Measurements from ENCODE around the gene OR2A5.
"Not testable (repeated sequence)": the region's sequence is repeated elsewhere in the genome, so short reads cannot be mapped to it uniquely, and the experiment has no call there.

Gene OR2A5

GRCh38 chr7:144035385-144035784 lies 13.4 kb upstream of the OR2A5 start:
- no peak for DNase-seq

GRCh38 chr7:144036302-144036885 lies 12.4 kb upstream of the OR2A5 start:
- DNase-seq = no peak

DNA sequence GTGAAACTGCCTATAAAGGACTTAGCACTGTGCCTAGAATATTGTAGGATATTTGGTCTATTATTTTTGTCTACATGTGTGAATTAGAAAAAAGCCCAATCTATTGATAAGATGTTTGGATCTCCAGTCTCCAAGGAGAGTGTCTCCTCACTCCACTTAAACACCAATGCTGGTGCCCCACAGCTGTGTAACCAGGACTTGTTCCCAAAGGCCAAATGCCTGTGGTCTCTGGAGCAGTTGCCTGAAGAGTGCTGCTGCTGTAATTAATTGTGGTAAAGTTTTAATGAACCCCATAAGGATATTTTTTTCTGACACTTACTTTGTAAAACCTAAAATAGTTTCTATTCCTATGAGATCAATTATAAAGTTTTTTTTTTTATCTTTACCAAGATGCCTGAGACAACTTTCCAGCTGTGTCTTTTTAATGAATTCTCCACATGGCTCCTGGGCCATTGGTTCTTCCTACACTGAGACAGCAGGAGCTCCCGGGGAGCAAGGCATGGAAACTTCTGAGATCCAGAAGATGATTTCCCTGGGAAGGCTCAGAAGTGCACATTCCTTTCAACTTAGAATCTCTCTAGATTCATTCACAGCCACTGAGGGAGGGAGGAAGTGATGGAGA lies 11.2 kb upstream of the OR2A5 start:
- DNase-seq = no peak

- DNase-seq = no peak
Measured at GRCh38 chr7:144038887-144039286, 9.9 kb upstream of the OR2A5 start.

DNA sequence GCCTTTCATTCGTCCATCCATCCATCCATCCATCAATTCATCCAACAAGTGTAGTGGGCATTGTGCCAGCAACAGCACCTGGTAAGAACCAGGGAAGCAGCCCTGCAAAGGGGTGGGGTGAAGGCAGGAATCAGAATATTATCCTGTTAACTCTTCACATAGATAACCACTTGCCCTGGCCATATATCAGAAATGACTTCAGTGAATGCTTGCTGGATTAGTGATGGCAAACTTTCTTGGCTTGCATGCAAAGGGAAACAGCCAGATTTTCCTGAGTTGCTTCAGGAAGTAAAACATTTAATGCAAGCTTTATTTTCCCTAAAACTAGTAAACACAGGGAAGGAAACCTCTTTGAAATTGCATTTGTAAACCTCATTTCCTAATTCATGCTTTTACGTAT lies 743 bp downstream of the OR2A5 start:
- DNase-seq = no peak

- no peak for DNase-seq
Measured at GRCh38 chr7:144050093-144050492, 1.3 kb downstream of the OR2A5 start.

DNA sequence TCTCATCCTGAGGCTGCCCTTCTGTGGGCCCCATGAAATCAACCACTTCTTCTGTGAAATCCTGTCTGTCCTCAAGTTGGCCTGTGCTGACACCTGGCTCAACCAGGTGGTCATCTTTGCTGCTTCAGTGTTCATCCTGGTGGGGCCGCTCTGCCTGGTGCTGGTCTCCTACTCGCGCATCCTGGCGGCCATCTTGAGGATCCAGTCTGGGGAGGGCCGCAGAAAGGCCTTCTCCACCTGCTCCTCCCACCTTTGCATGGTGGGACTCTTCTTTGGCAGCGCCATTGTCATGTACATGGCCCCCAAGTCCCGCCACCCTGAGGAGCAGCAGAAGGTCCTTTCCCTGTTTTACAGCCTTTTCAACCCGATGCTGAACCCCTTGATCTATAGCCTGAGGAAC lies 2.1 kb downstream of the OR2A5 start:
- DNase-seq = not testable (repeated sequence)

GRCh38 chr7:144057954-144058353 lies 9.2 kb downstream of the OR2A5 start:
- no peak for DNase-seq

GRCh38 chr7:144063710-144064109 lies 15.0 kb downstream of the OR2A5 start:
- no peak for DNase-seq

DNA sequence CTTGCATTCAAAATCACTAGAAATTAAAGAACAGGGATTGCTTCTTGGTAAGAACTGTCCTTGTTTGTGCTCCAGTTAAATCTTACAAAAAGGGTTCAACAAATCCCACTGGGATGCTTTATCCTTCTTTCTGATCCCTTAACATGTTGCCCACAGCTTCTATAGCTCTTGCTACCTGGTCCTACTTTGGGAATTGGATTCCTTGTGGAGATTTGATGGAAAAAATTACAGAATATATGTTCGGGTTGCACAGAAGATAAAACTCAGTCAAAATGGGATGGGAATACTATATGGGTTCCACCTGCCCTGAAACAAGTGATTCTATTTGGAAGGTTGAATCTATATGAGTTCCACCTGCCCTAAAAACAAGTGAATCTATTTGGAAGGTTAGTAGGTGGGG lies 20.8 kb downstream of the OR2A5 start, which contains the start of gene OR2A25:
Gene OR2A25, plus strand, starts transcription at position 301 of the 400 bp plus-strand sequence. CDS start 4,409 bp downstream, outside the sequence.
- no peak for DNase-seq

- no peak for DNase-seq
Measured at GRCh38 chr7:144069953-144070352, 21.2 kb downstream of the OR2A5 start.

GRCh38 chr7:144074374-144074773 lies 25.6 kb downstream of the OR2A5 start:
- DNase-seq = no peak

GRCh38 chr7:144085978-144086377 lies 37.2 kb downstream of the OR2A5 start, which contains the start of gene OR2A12:
TSS of gene OR2A12 (plus strand) at chr7:144086278. CDS start at chr7:144095108, 8,830 bp downstream.
- no peak for DNase-seq

DNA sequence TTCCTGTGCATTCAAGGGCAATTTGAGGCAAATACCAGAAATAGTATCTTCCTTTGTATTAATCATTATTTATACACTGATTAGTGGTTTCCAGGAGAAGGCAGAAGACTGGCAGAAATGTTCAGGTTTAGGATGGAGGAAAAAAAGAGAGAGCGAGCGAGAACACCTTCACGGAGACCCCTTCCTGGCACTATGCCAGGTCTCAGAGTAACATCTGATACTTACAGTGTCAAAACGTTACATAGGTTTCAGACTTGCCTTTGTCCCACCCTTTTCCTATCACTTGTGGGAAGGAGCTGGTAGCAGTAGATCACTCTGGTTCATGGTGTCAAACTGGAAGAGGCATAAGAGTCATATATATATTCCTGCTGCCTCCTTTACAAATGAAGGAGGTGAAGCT lies 38.0 kb downstream of the OR2A5 start:
- no peak for DNase-seq

- no peak for DNase-seq
Measured at GRCh38 chr7:144087230-144087629, 38.5 kb downstream of the OR2A5 start.

GRCh38 chr7:144090667-144091066 lies 41.9 kb downstream of the OR2A5 start:
- no peak for DNase-seq

DNA sequence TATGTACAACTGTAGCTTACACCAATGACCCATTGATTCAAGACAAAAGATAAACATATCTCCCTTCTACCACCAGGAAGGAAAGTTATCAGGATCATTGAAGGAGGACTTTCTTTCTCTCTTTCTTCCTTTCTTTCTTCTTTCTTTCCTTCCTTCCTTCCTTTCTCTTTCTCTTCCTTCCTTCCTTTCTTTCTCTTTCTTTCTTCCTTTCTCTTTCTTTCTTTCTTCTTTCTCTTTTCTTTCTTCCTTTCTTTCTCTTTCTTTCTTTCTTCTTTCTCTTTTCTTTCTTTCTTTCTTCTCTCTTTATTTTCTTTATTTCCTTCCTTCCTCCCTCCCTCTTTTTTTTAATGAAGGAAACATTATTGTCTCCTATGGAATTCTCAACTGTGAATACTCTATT lies 50.0 kb downstream of the OR2A5 start:
- no peak for DNase-seq

DNA sequence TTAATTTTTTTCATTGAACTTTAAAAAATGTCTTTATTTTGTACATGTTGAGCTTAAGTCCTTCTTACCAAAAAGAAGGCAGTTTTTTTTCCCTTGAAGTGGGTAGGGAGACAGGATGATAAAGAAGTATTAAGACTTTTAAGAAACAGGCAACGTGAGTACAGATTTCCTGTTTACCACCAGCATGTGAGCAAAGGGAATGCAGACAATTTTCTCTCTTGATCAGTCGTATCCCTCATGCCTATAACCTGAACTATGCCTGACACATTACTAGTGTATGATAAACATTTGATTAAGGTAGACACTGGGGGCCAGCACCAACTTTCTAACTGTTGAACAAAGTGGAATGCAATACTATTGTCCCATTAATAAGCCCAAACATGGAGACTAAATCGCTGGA lies 51.9 kb downstream of the OR2A5 start:
- DNase-seq = no peak

DNA sequence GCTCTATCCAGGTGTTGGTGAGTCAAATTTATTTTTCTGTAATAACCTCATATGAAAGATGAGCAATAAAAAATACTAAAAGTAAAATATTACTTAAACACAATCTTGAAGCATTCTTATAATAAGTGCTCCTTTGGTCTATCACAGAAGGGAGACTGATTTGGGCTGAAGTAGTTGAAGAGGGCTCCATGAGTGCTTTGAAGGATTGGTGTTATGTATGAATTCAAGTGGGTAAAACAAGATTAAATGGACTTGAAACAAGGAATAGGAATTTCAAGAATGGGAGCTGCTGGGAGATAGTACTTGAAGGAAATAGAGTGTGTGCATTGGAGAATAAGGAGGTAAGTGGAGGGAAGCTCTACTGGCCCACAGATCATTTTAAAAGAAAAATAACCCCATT lies 53.3 kb downstream of the OR2A5 start:
- no peak for DNase-seq

DNA sequence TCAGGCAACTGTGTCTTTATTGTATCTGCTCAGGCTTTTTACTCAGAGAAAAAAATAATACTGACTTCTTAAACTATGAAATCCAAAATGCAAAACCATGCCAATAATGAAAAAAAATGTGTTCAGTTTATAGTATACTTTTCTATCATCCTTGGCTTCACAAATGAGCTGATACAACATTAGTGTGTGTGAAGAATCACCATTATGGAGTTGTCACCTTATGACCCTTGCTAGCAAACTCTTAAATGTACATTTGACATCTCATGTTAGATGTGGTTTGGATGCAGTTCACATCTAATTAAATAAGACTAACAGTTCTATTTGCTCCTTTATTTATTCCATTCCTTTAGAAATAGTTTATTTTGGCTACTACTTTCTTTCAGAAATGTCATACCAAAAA lies 56.5 kb downstream of the OR2A5 start:
- no peak for DNase-seq

All from central memory CD4-positive, alpha-beta T cell (primary cell).